GM23338 (cell line): Measurements from ENCODE around the gene IL5RA. TPM values are rescaled to one million over a fixed set of nuclear protein-coding genes. Genes with fewer than 3 reads are reported as not detected.

ENCODE experiments used
- ATAC-seq: fragments of 200-7000 bp; cut with Tn5 transposase; 3 replicates; pipeline ENCODE4 v1.9.1; 2020
- DNase-seq: peaks from one replicate; pipeline ENCODE4 v3.0.0-alpha.2; 2015; ENCODE audit warnings: low spot score
- H2AFZ ChIP-seq: fragments of 200-600 bp; sonication (generic); 2 replicates; pipeline ENCODE4 v1.8.0; 2016; ENCODE audit warnings: antibody characterized with exemption, mild to moderate bottlenecking, moderate library complexity
- H3F3A ChIP-seq: fragments of 200-600 bp; sonication (generic); replicated peaks from 2 replicates; pipeline ENCODE4 v1.8.0; 2017; ENCODE audit warnings: antibody characterized with exemption, mixed run types, low read depth
- H3K27ac ChIP-seq: fragments of 200-600 bp; sonication (generic); 2 replicates; pipeline ENCODE4 v1.6.1; 2016; ENCODE audit warnings: low read depth
- H3K27me3 ChIP-seq: fragments of 200-600 bp; sonication (generic); 2 replicates; pipeline ENCODE4 v1.8.0; 2016; ENCODE audit warnings: mild to moderate bottlenecking, mixed run types, moderate library complexity; ENCODE audit not compliant: insufficient read depth
- H3K36me3 ChIP-seq: fragments of 200-600 bp; sonication (generic); 2 replicates; pipeline ENCODE4 v1.8.0; 2016; ENCODE audit warnings: mild to moderate bottlenecking; ENCODE audit not compliant: insufficient read depth
- H3K4me1 ChIP-seq: fragments of 200-600 bp; sonication (generic); 2 replicates; pipeline ENCODE4 v1.8.0; 2016; ENCODE audit warnings: mild to moderate bottlenecking, moderate library complexity; ENCODE audit not compliant: insufficient read depth
- H3K4me2 ChIP-seq: fragments of 200-600 bp; sonication (generic); 2 replicates; pipeline ENCODE4 v1.7.1; 2017; ENCODE audit warnings: mixed run types
- H3K4me3 ChIP-seq: fragments of 200-600 bp; sonication (generic); 2 replicates; pipeline ENCODE4 v1.6.1; 2016; ENCODE audit warnings: mixed run types
- H3K79me2 ChIP-seq: fragments of 200-600 bp; sonication (generic); replicated peaks from 2 replicates; pipeline ENCODE4 v1.8.0; 2017; ENCODE audit warnings: mild to moderate bottlenecking; ENCODE audit not compliant: insufficient read depth
- H3K9me2 ChIP-seq: fragments of 200-600 bp; sonication (generic); 2 replicates; pipeline ENCODE4 v1.8.0; 2017; ENCODE audit not compliant: insufficient read depth
- H4K20me1 ChIP-seq: fragments of 200-600 bp; sonication (generic); replicated peaks from 2 replicates; pipeline ENCODE4 v1.8.0; 2017; ENCODE audit warnings: mild to moderate bottlenecking; ENCODE audit not compliant: insufficient read depth
- H3K27ac Mint-ChIP-seq: 2 replicates; pipeline ENCODE4 v1.8.0; 2020; ENCODE audit warnings: inconsistent platforms, mild to moderate bottlenecking, moderate library complexity, mixed read lengths
- H3K27me3 Mint-ChIP-seq: 3 replicates; pipeline ENCODE4 v1.8.0; 2022; ENCODE audit warnings: low read depth, mild to moderate bottlenecking, moderate library complexity, mixed read lengths, inconsistent platforms; ENCODE audit not compliant: insufficient read depth, poor library complexity
- H3K36me3 Mint-ChIP-seq: 3 replicates; pipeline ENCODE4 v1.8.0; 2021; ENCODE audit warnings: low read depth, mild to moderate bottlenecking, inconsistent platforms, moderate library complexity, mixed read lengths
- H3K4me1 Mint-ChIP-seq: 3 replicates; pipeline ENCODE4 v1.8.0; 2020; ENCODE audit warnings: mild to moderate bottlenecking, inconsistent platforms, mixed read lengths
- H3K4me3 Mint-ChIP-seq: 3 replicates; pipeline ENCODE4 v1.8.0; 2021; ENCODE audit warnings: moderate library complexity, mild to moderate bottlenecking, inconsistent platforms, mixed read lengths
- H3K9me3 Mint-ChIP-seq: 3 replicates; pipeline ENCODE4 v1.8.0; 2020; ENCODE audit warnings: moderate library complexity, mild to moderate bottlenecking, inconsistent platforms, mixed read lengths
- CREB1 ChIP-seq: fragments of 250-450 bp; sonication (Bioruptor Pico); IDR thresholded peaks from 2 replicates; pipeline ENCODE4 v1.5.0; 2020; ENCODE audit warnings: low read depth, mild to moderate bottlenecking, moderate library complexity
- CTCF ChIP-seq, 2 experiments: fragments of 200-600 bp in 1 of 2; sonication (generic) in 1 of 2; conservative IDR thresholded peaks; 2 replicates each; pipeline versions ENCODE4 v1.5.1 to v1.6.1; 2016 to 2017; ENCODE audit warnings: antibody characterized with exemption in 2 of 2, low read depth in 2 of 2, mild to moderate bottlenecking in 2 of 2, moderate library complexity in 1 of 2
- ETS1 ChIP-seq: IDR thresholded peaks from 2 replicates; pipeline ENCODE4 v1.6.1; 2016; ENCODE audit warnings: antibody characterized with exemption
- EZH2 ChIP-seq: fragments of 200-600 bp; sonication (generic); IDR thresholded peaks from one replicate; pipeline ENCODE4 v1.8.0; 2017; ENCODE audit warnings: antibody characterized with exemption, mild to moderate bottlenecking, low read depth; ENCODE audit not compliant: unreplicated experiment
- EZH2phosphoT487 ChIP-seq: fragments of 200-600 bp; sonication (generic); IDR thresholded peaks from one replicate; pipeline ENCODE4 v1.8.1; 2018; ENCODE audit warnings: antibody characterized with exemption; ENCODE audit not compliant: unreplicated experiment
- JUNB ChIP-seq: IDR thresholded peaks from one replicate; pipeline ENCODE4 v1.6.1; 2016; ENCODE audit warnings: antibody characterized with exemption; ENCODE audit not compliant: unreplicated experiment
- NANOG ChIP-seq: IDR thresholded peaks from 2 replicates; pipeline ENCODE4 v1.6.1; 2016; ENCODE audit warnings: antibody characterized with exemption, borderline replicate concordance
- POLR2AphosphoS5 ChIP-seq: IDR thresholded peaks from 2 replicates; pipeline ENCODE4 v1.6.1; 2016; ENCODE audit warnings: antibody characterized with exemption, low read depth
- REST ChIP-seq: IDR thresholded peaks from one replicate; pipeline ENCODE4 v1.6.1; 2018; ENCODE audit warnings: antibody characterized with exemption; ENCODE audit not compliant: unreplicated experiment
- ZNF114 ChIP-seq: fragments of 250-450 bp; sonication (Bioruptor Pico); IDR thresholded peaks from 2 replicates; pipeline ENCODE4 v1.5.0; 2020; ENCODE audit warnings: mild to moderate bottlenecking, moderate library complexity
- ZNF331 ChIP-seq: fragments of 250-450 bp; sonication (Bioruptor Pico); IDR thresholded peaks from 2 replicates; pipeline ENCODE4 v1.5.0; 2020; ENCODE audit warnings: low read depth, mild to moderate bottlenecking, moderate library complexity
- polyA plus RNA-seq: library from polyadenylated mRNA; unstranded; fragments of >200 nt; fragmentation: Nextera tagmentation; extraction: Ambion mirVana; gene quantifications from 2 replicates; pipeline ENCODE4 v1.2.1, GENCODE V29; 2016
- total RNA-seq: library from RNA; depleted of rRNA; stranded (reverse); fragments of >200 nt; shearing (Covaris generic); gene quantifications from 2 replicates; pipeline ENCODE4 v1.2.3, GENCODE V29; 2014

Gene IL5RA
- total and polyA plus RNA-seq, 2 experiments from 2014 or later, result 0.31 TPM; not detected in 1

GRCh38 chr3:3126477-3127431 lies 16.6 kb upstream of the IL5RA start, which contains the start of gene TRNT1:
TSS of gene TRNT1 (plus strand) at chr3:3126940. CDS start at chr3:3129041, 2,101 bp downstream.
- peak within 1 kb of the TSS; percentile 83 for H3K27ac Mint-ChIP-seq
- peak; percentile 95 for ATAC-seq

GRCh38 chr3:3125977-3126376 lies 15.8 kb upstream of the IL5RA start:
- Histone ChIP-seq H3K27ac (peak overlapping the region; percentile 36), H3K4me2 (peak overlapping the region; percentile 78), H3K79me2 (peaks cover 27% of the 10 kb centered on the region), H2AFZ (peak overlapping the region; percentile 92), H4K20me1 (0 out of 2 replicates have a peak, but pooled peaks cover 7% of the 10 kb centered on the region), H3K36me3 (peaks cover 22% of the 10 kb centered on the region), H3K27me3 (no peaks in the 10 kb centered on the region), H3F3A (peaks cover 7% of the 10 kb centered on the region; the same call in 1 of the 2 replicates), H3K4me1 (peaks cover 6% of the 10 kb centered on the region; the same call in 1 of the 2 replicates), H3K4me3 (peak overlapping the region; percentile 97), H3K9me2 (no peaks in the 10 kb centered on the region)
- DNase-seq, result no peak
- peaks cover 33% of the 10 kb centered on the region for H3K36me3 Mint-ChIP-seq
- no peak for ATAC-seq
- H3K27me3 Mint-ChIP-seq, result peaks cover 7% of the 10 kb centered on the region
- no peak overlapping the region for H3K27ac Mint-ChIP-seq
- H3K4me3 Mint-ChIP-seq, result peak overlapping the region; percentile 96
- peaks cover 6% of the 10 kb centered on the region; the same call in 2 of the 3 replicates for H3K4me1 Mint-ChIP-seq
- peaks cover 53% of the 10 kb centered on the region for H3K9me3 Mint-ChIP-seq
- TF ChIP-seq CTCF (conservative IDR thresholded peaks at IDR 0.05; ENCODE audit: low read depth in 2 of 2) (no peak), JUNB (no peak), ETS1 (no peak), ZNF331 (CRISPR knock-in tag) (no peak), NANOG (no peak), EZH2 (no peak), POLR2AphosphoS5 (no peak), CREB1 (no peak), EZH2phosphoT487 (no peak), REST (no peak), ZNF114 (no peak)

More at GRCh38 chr3:3126477-3127431, 16.6 kb upstream of the IL5RA start, which contains the start of gene TRNT1:
- peaks cover 6% of the 10 kb centered on the region; the same call in 2 of the 3 replicates for H3K4me1 Mint-ChIP-seq
- H4K20me1 ChIP-seq, result 0 out of 2 replicates have a peak, but pooled peaks cover 7% of the 10 kb centered on the region
- H3K36me3 Mint-ChIP-seq, result peaks cover 37% of the 10 kb centered on the region
- no peaks in the 10 kb centered on the region for H3K9me2 ChIP-seq
- peaks cover 45% of the 10 kb centered on the region for H3K9me3 Mint-ChIP-seq
- peak within 1 kb of the TSS; percentile 99 for H3K4me2 ChIP-seq
- peak within 1 kb of the TSS; percentile 92 for H2AFZ ChIP-seq
- peak; percentile 97 for DNase-seq
- peak within 1 kb of the TSS; percentile 76 for H3K27ac ChIP-seq
- H3K36me3 ChIP-seq, result peaks cover 26% of the 10 kb centered on the region
- peak; percentile 89 for TF ChIP-seq POLR2AphosphoS5
- TF ChIP-seq ZNF331 (CRISPR knock-in tag), result no peak
- TF ChIP-seq ETS1, result peak; percentile 63; the same call in 1 of the 2 replicates
- peak; percentile 97 for TF ChIP-seq CREB1
- peaks cover 6% of the 10 kb centered on the region for H3K27me3 Mint-ChIP-seq
- peak within 1 kb of the TSS; percentile 96 for H3K4me3 Mint-ChIP-seq
- peaks cover 7% of the 10 kb centered on the region; the same call in 1 of the 2 replicates for H3F3A ChIP-seq
- H3K4me1 ChIP-seq, result peaks cover 6% of the 10 kb centered on the region; the same call in 1 of the 2 replicates
- H3K79me2 ChIP-seq, result peaks cover 31% of the 10 kb centered on the region
- no peaks in the 10 kb centered on the region for H3K27me3 ChIP-seq
- H3K4me3 ChIP-seq, result peak within 1 kb of the TSS; percentile 97
